DOHH2 (cell line): ENCODE results near the gene JPH2.

Experiments
- H3F3A ChIP-seq: fragments of 200-600 bp; sonication (generic), shearing (Covaris generic); 2 replicates; pipeline ENCODE4 v1.6.0; 2016; ENCODE audit warnings: antibody characterized with exemption, mild to moderate bottlenecking; ENCODE audit not compliant: control insufficient read depth, insufficient read depth
- H3K27ac ChIP-seq: fragments of 200-600 bp; sonication (generic); 2 replicates; pipeline ENCODE4 v1.5.1; 2014; ENCODE audit warnings: low read depth, mild to moderate bottlenecking, low read length, moderate library complexity
- H3K27me3 ChIP-seq: fragments of 200-600 bp; sonication (generic); 2 replicates; pipeline ENCODE4 v1.6.1; 2014; ENCODE audit warnings: mild to moderate bottlenecking, low read length, mixed read lengths; ENCODE audit not compliant: control insufficient read depth
- H3K36me3 ChIP-seq: fragments of 200-600 bp; sonication (generic); 2 replicates; pipeline ENCODE4 v1.6.1; 2014; ENCODE audit warnings: mild to moderate bottlenecking, low read length, moderate library complexity, mixed read lengths; ENCODE audit not compliant: control insufficient read depth
- H3K4me1 ChIP-seq: fragments of 200-600 bp; sonication (generic); 2 replicates; pipeline ENCODE4 v1.6.1; 2014; ENCODE audit warnings: mild to moderate bottlenecking, low read length, mixed read lengths; ENCODE audit not compliant: control insufficient read depth
- H3K4me2 ChIP-seq: fragments of 200-600 bp; sonication (generic); 2 replicates; pipeline ENCODE4 v1.6.0; 2014; ENCODE audit warnings: mild to moderate bottlenecking, low read length, moderate library complexity
- H3K4me3 ChIP-seq: fragments of 200-600 bp; sonication (generic); 2 replicates; pipeline ENCODE4 v1.5.1; 2014; ENCODE audit warnings: mild to moderate bottlenecking, low read length, mixed read lengths
- H3K79me2 ChIP-seq: fragments of 200-600 bp; sonication (generic); 2 replicates; pipeline ENCODE4 v1.6.1; 2014; ENCODE audit warnings: mild to moderate bottlenecking, low read length, mixed read lengths; ENCODE audit not compliant: control insufficient read depth
- H3K9me2 ChIP-seq: fragments of 200-600 bp; sonication (generic); replicated peaks from 2 replicates; pipeline ENCODE4 v1.6.1; 2014; ENCODE audit warnings: mild to moderate bottlenecking, low read length, mixed read lengths; ENCODE audit not compliant: control insufficient read depth
- H3K9me3 ChIP-seq: fragments of 200-600 bp; sonication (generic); 2 replicates; pipeline ENCODE4 v1.6.1; 2014; ENCODE audit warnings: antibody characterized with exemption, low read length, mixed read lengths; ENCODE audit not compliant: control insufficient read depth, insufficient read depth
- H4K20me1 ChIP-seq: fragments of 200-600 bp; sonication (generic); 2 replicates; pipeline ENCODE4 v1.6.0; 2014; ENCODE audit warnings: low read depth, mild to moderate bottlenecking, antibody characterized with exemption, low read length, moderate library complexity; ENCODE audit not compliant: control insufficient read depth, insufficient read depth
- CTCF ChIP-seq: fragments of 200-600 bp; sonication (generic); IDR thresholded peaks from one replicate; pipeline ENCODE4 v1.5.1; 2014; ENCODE audit warnings: antibody characterized with exemption, mild to moderate bottlenecking, low read depth, low read length; ENCODE audit not compliant: poor library complexity, severe bottlenecking
- EZH2phosphoT487 ChIP-seq: fragments of 200-600 bp; sonication (generic); IDR thresholded peaks from 2 replicates; pipeline ENCODE4 v1.6.1; 2017; ENCODE audit warnings: borderline replicate concordance, mild to moderate bottlenecking, antibody characterized with exemption, low read length, moderate library complexity, mixed read lengths

The JPH2 gene

GRCh38 chr20:44123874-44124535 is 63.0 kb downstream of the JPH2 start:
- Histone ChIP-seq H3K9me2 (no peaks in the 10 kb centered on the region), H4K20me1 (no peaks in the 10 kb centered on the region), H3K9me3 (no peaks in the 10 kb centered on the region), H3K4me3 (no peak overlapping the region), H3K4me2 (no peak overlapping the region), H3K27ac (no peak overlapping the region), H3K79me2 (no peaks in the 10 kb centered on the region), H3K27me3 (peaks cover 3% of the 10 kb centered on the region; the same call in 1 of the 2 replicates), H3K4me1 (no peaks in the 10 kb centered on the region), H3K36me3 (no peaks in the 10 kb centered on the region), H3F3A (no peaks in the 10 kb centered on the region)
- TF ChIP-seq EZH2phosphoT487 (no peak), CTCF (no peak)

- no peak overlapping the region for H3K4me2 ChIP-seq
- no peaks in the 10 kb centered on the region for H3F3A ChIP-seq
These were observed 63.7 kb downstream of the JPH2 start for GRCh38 chr20:44123251-44123650.

GRCh38 chr20:44120676-44121425 is 66.1 kb downstream of the JPH2 start:
- no peaks in the 10 kb centered on the region for H3K9me2 ChIP-seq
- no peak for TF ChIP-seq EZH2phosphoT487
- TF ChIP-seq CTCF = no peak
- H3K9me3 ChIP-seq = no peaks in the 10 kb centered on the region
- H3F3A ChIP-seq = no peaks in the 10 kb centered on the region
- no peaks in the 10 kb centered on the region for H3K79me2 ChIP-seq
- no peak overlapping the region for H3K27ac ChIP-seq
- H3K27me3 ChIP-seq = no peaks in the 10 kb centered on the region
- no peak overlapping the region for H3K4me3 ChIP-seq
- H4K20me1 ChIP-seq = no peaks in the 10 kb centered on the region
- H3K4me2 ChIP-seq = no peak overlapping the region
- no peaks in the 10 kb centered on the region for H3K36me3 ChIP-seq
- no peaks in the 10 kb centered on the region for H3K4me1 ChIP-seq

More at GRCh38 chr20:44123251-44123650, 63.7 kb downstream of the JPH2 start:
- Histone ChIP-seq H3K4me3 (no peak overlapping the region), H4K20me1 (no peaks in the 10 kb centered on the region), H3K27ac (no peak overlapping the region), H3K79me2 (no peaks in the 10 kb centered on the region), H3K9me3 (no peaks in the 10 kb centered on the region), H3K36me3 (no peaks in the 10 kb centered on the region), H3K9me2 (no peaks in the 10 kb centered on the region), H3K4me1 (no peaks in the 10 kb centered on the region), H3K27me3 (0 out of 2 replicates have a peak, but pooled peaks cover 3% of the 10 kb centered on the region)
- no peak for TF ChIP-seq EZH2phosphoT487
- TF ChIP-seq CTCF = no peak
